Measurements from ENCODE around the gene HOMER1.
"Not testable (repeated sequence)": the region's sequence is repeated elsewhere in the genome, so short reads cannot be mapped to it uniquely, and the experiment has no call there.

The HOMER1 gene

GRCh38 chr5:79407591-79407990 is 106.3 kb downstream of the HOMER1 start:
- DNase-seq: no peak

DNA sequence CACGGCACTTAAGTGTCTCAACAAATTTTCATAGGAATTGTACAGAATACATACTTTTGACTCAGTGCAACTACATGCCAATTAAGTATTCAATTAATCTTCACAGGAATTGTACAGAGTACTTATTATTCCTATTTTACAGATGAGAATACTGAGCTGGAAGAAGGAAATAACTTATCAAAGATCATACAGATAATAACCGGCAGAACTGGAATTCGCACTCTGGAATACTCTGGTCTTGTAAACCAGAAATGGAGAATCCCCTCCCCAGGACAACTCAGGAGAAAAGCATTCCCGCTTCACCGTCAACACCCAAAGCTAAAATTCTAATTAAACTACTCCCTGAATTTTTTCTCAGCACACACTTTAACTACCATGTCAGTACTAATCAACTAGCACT is 112.7 kb downstream of the HOMER1 start:
- DNase-seq: no peak

- DNase-seq: no peak
Observed at GRCh38 chr5:79399046-79399445, 114.9 kb downstream of the HOMER1 start.

- no peak for DNase-seq
Observed at GRCh38 chr5:79397080-79397479, 116.9 kb downstream of the HOMER1 start.

DNA sequence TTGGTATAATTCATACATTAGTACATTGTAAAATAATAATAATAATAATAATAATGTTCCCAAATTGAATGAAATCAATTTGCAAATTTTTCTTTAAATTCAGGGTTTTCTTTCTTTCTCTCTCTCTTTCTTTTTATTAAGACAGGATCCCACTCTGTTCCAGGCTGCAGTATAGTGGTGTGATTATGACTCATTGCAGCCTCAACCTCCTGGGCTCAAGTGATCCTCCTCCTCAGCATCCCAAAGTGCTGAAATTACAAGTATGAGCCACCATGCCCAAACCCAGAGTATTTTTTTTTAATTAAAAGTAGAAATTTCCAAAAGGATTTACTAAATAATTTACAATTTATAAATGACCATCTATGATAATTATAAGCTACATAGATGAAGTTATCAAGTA is 117.7 kb downstream of the HOMER1 start:
- no peak for DNase-seq

DNA sequence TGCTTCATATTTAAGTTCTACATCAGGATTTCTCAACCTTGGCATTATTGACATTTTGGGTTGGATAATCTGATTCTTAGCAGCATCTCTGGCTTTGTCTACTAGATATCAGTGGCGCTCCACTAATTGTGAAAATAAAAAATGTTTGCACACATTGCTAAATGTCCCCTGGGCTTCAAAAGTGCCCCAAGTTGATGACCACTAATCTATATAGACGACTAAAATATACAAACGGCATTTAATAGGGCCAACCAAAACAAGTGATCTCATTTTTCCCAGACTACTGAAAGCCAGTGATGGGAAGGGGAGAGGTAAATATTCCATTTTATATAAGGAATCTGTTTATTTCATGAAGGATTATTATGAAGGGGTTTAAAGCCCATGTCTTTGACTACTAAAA is 118.6 kb downstream of the HOMER1 start:
- DNase-seq: no peak

DNA sequence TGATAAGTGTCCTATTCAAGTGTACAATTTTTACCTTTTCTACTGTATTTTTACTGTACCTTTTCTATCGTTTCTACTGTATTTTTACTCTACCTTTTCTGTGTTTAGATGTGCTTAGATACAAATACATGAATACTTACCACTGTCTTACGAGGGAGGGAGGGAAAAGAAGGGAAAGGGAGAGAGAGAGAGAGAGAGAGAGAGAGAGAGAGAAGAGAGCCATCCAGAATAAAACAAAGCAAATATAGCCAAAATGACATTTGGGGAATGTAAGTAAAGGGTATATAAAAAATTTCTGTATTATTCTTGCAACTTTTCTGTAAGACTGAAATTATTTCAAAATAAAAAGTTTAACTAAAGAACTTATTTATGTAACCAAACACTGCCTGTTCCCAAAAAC is 121.2 kb downstream of the HOMER1 start:
- no peak for DNase-seq

DNA sequence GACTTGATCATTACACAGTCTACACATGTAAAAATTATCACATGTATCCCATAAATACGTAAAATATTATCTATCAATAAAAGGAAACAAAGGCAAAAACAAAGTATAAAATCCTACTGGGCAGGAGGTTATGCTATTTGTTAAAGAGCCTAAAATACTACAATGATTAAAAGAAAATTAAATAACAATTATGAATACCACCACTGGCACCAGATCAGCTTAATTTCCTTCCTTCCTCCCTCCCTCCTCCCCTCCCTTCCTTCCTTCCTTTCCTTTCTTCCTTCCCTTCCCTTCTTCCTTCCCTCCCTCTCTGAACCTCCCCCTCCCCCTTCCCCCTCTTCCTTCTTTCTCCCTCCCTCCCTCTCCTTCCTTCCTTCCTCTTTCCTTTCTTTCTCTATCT is 127.3 kb downstream of the HOMER1 start:
- DNase-seq: no peak

DNA sequence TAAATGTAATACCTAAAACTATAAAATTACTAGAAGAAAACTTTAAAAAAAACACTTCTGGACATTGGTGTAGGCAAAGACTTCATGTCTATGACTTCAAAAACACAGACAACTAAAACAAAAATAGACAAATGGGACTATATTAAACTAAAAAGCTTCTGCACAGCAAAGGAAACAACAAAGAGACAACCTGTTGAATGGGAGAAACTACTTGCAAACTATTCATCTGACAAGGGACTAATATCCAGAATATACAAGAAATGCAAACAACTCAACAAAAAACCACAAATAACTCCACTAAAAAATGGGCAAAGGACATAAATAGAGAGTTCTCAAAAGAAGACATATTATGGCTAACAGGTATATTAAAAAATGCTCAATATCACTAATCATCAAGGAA is 128.8 kb downstream of the HOMER1 start:
- not testable (repeated sequence) for DNase-seq

GRCh38 chr5:79378510-79379186 is 135.3 kb downstream of the HOMER1 start:
- no peak for DNase-seq

GRCh38 chr5:79357398-79357797 is 156.5 kb downstream of the HOMER1 start:
- no peak for DNase-seq

DNA sequence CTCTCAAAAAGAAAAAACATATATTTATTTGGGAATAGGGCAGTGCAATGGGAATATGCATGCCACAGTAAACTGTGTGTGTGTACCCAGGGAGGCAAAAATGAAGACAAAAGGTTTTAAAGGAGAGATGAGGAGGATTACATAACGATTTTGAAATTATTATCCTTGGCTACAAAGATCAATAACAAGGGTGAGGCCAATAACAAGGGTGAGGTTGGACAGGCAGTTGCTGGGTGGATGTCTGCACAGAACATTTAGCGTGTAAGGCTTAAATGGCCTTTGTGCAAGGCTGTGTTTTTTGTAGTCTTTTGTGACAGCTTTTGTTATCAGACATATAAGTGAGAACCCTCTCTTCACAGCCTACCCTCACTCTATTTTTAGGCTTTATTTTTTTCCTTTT is 164.1 kb downstream of the HOMER1 start:
- no peak for DNase-seq

DNA sequence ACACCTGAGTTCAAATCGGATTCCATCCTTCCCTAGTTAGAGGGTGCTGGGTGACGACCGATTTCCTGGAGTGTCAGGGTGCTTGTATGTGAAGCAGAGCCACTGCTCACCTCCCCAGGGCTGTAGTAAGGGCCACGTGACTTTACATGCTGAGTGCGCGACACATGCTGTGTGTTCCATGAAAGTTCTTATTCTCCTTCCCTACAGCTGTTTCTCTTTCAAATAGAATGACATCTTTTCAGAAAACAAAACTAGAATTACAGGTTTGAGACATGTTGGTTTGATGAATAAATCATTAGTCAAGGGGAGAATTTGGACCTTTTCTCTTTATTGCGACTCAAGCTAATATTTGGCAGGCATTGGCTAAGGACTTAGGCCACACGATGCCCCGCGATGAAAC is 164.9 kb downstream of the HOMER1 start:
- no peak for DNase-seq

- DNase-seq: no peak
Observed at GRCh38 chr5:79346420-79346824, 167.5 kb downstream of the HOMER1 start.

- DNase-seq: no peak
Observed at GRCh38 chr5:79333852-79334557, 179.9 kb downstream of the HOMER1 start.

DNA sequence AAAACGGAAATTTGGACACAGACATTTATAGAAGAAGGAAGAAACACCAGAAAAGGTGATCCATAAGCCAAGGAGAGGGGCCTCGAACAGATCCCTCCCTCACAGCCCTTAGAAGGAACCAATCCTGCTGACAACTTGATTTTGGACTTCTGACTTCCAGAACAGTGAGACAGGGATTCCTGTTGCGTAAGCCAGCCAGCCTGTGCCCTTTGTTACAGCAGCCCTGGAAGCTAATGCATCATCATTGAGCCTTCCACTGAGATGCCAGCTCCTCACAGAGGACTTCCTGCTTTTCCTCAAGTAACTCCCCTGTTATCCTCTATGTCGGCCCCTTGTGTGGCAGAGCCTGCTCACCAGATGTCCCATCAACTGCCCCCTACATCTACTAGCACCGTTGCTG is 183.9 kb downstream of the HOMER1 start:
- DNase-seq: no peak

DNA sequence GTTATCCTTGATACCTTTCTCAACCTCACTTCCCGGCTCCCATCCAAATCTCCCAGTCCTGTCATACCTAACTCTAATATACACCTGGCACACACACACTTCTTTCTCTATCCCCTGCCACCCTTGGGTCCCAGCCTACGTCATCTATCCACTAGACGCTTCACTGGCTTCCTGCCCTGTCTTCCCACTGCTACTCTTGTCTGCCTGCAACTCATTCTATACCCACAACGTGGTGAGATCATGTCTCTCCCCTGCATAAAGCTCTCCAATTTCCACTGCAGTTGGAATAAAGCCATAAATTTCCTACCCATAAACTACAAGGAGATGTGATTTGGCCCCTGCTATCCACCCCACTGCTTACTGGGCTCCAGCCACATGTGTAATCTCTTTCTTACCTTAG is 184.5 kb downstream of the HOMER1 start:
- no peak for DNase-seq

Data from NCI-H1436 treated with DMSO at 0.1 percent for 48 hours (cell line).